Measurements from ENCODE around the gene ATF6B.

DNA sequence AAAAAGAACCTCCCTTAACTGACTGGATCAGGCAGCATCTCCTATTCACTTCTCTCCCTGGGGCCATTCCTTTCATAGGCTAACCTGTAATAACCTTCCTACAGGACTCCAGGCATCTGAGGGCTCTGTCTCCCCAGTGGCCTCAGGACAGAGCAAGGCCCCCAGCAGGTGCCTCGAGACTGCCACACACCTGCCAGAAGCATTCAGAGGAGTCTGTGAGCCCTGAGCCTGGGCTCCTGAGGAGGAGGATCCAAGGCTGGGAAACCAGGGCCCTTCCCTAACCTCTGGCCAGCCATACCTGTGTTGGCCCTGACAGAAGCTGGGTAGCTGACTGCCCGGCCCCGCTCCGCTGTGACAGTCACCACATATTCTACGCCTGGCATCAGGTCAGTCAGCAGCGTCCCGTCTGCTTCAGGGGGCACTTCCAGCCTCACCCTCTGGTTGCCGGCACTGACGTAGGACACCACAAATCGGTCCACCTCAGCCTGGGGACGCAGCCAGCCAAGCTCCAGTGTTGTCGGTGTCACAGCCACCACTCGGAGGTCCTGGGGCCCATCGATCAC is 39.5 kb downstream of the ATF6B start:
- TF ChIP-seq, protein P1, sequence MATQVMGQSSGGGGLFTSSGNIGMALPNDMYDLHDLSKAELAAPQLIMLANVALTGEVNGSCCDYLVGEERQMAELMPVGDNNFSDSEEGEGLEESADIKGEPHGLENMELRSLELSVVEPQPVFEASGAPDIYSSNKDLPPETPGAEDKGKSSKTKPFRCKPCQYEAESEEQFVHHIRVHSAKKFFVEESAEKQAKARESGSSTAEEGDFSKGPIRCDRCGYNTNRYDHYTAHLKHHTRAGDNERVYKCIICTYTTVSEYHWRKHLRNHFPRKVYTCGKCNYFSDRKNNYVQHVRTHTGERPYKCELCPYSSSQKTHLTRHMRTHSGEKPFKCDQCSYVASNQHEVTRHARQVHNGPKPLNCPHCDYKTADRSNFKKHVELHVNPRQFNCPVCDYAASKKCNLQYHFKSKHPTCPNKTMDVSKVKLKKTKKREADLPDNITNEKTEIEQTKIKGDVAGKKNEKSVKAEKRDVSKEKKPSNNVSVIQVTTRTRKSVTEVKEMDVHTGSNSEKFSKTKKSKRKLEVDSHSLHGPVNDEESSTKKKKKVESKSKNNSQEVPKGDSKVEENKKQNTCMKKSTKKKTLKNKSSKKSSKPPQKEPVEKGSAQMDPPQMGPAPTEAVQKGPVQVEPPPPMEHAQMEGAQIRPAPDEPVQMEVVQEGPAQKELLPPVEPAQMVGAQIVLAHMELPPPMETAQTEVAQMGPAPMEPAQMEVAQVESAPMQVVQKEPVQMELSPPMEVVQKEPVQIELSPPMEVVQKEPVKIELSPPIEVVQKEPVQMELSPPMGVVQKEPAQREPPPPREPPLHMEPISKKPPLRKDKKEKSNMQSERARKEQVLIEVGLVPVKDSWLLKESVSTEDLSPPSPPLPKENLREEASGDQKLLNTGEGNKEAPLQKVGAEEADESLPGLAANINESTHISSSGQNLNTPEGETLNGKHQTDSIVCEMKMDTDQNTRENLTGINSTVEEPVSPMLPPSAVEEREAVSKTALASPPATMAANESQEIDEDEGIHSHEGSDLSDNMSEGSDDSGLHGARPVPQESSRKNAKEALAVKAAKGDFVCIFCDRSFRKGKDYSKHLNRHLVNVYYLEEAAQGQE (IDR thresholded peaks at IDR 0.05; ENCODE audit: low read depth), result no peak
- TF ChIP-seq EP300 (IDR thresholded peaks at IDR 0.05; ENCODE audit: borderline replicate concordance) (no peak), TAF1 (IDR thresholded peaks at IDR 0.05; ENCODE audit: low read depth) (no peak), EGR1 (IDR thresholded peaks at IDR 0.05) (no peak), RAD21 (IDR thresholded peaks at IDR 0.05; ENCODE audit: low read depth) (no peak), YY1 (IDR thresholded peaks at IDR 0.05; ENCODE audit: low read depth) (no peak), TEAD4 (IDR thresholded peaks at IDR 0.05) (no peak), NFIC (IDR thresholded peaks at IDR 0.05) (no peak), FOXM1 (IDR thresholded peaks at IDR 0.05; ENCODE audit: borderline replicate concordance, low read depth) (no peak)
- TF ChIP-seq, protein P2, sequence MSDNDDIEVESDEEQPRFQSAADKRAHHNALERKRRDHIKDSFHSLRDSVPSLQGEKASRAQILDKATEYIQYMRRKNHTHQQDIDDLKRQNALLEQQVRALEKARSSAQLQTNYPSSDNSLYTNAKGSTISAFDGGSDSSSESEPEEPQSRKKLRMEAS (IDR thresholded peaks at IDR 0.05), result no peak
- TF ChIP-seq, protein P3, sequence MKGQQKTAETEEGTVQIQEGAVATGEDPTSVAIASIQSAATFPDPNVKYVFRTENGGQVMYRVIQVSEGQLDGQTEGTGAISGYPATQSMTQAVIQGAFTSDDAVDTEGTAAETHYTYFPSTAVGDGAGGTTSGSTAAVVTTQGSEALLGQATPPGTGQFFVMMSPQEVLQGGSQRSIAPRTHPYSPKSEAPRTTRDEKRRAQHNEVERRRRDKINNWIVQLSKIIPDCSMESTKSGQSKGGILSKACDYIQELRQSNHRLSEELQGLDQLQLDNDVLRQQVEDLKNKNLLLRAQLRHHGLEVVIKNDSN (IDR thresholded peaks at IDR 0.05), result no peak
